Measurements from ENCODE around the gene CCDC7. TPM values are rescaled to one million over a fixed set of nuclear protein-coding genes. Genes with fewer than 3 reads are reported as not detected.

Gene CCDC7
- polyA plus RNA-seq, 1 of the 3 experiments (the other 2 are of a cell fraction), result 0.44 TPM

GRCh38 chr10:32890444-32890843 is 444.5 kb downstream of the CCDC7 start (continued):
- TF ChIP-seq EZH2phosphoT487 (IDR thresholded peaks at IDR 0.05; ENCODE audit: borderline replicate concordance, low read depth) (no peak), USF1 (IDR thresholded peaks at IDR 0.05; ENCODE audit: borderline replicate concordance, low read depth) (no peak), GABPA (IDR thresholded peaks at IDR 0.05; ENCODE audit: low read depth) (no peak)

- H3K4me3 ChIP-seq (ENCODE audit: low read depth in 2 of 2, low read length in 1 of 2), result no peak overlapping the region
- WGBS (ENCODE audit: low lambda C conversion rate), result 96% methylated on average over 7 of the region's 8 CpGs
- CTCF ChIA-PET, result interaction anchor here (0.7 kb wide), 1 partner anchor 95 kb away, joined by 3 read pairs; no protein-coding TSS in a partner anchor
Measured at GRCh38 chr10:32891261-32891660, 445.3 kb downstream of the CCDC7 start.

GRCh38 chr10:32893434-32893833 is 447.5 kb downstream of the CCDC7 start:
- no peak overlapping the region for H2AFZ ChIP-seq (ENCODE audit: low read depth)
- ChIA-PET POLR2A (no interaction called here), CTCF (interaction anchor here (0.9 kb wide), 1 partner anchor 10 kb away, joined by 3 read pairs; no protein-coding TSS in a partner anchor)
- no peak overlapping the region for H3K4me2 ChIP-seq
- H3K9me2 ChIP-seq, result no peaks in the 10 kb centered on the region
- no peak overlapping the region for H3K4me3 ChIP-seq (ENCODE audit: low read depth in 2 of 2, low read length in 1 of 2)
- WGBS (ENCODE audit: low lambda C conversion rate), result 84% methylated on average over 3 of the region's 3 CpGs
- no peaks in the 10 kb centered on the region for H3K27me3 ChIP-seq (ENCODE audit: insufficient read depth)
- no peaks in the 10 kb centered on the region for H3K9me3 ChIP-seq
- H3K4me1 ChIP-seq (ENCODE audit: control insufficient read depth in 1 of 2, insufficient read depth in 2 of 2, low read depth in 1 of 2, low read length in 1 of 2), result no peaks in the 10 kb centered on the region
- DNase-seq, result no peak
- TF ChIP-seq ELF1 (IDR thresholded peaks at IDR 0.05) (no peak), CTCF (IDR thresholded peaks at IDR 0.05) (peak; percentile 28; the same call in 1 of the 2 replicates)
- H3F3A ChIP-seq (replicated peaks; ENCODE audit: insufficient read depth), result peaks cover 47% of the 10 kb centered on the region
- no peaks in the 10 kb centered on the region for H4K20me1 ChIP-seq (ENCODE audit: insufficient read depth)
- H3K36me3 ChIP-seq (replicated peaks in 1 of 2; ENCODE audit: control insufficient read depth in 1 of 2, insufficient read depth in 2 of 2, low read length in 1 of 2), result peaks cover 32 to 40% of the 10 kb centered on the region in 2 experiments
- H3K79me2 ChIP-seq (ENCODE audit: insufficient read depth), result no peaks in the 10 kb centered on the region; the same call in 1 of the 2 replicates
- H3K27ac ChIP-seq (ENCODE audit: low read depth in 2 of 2, low read length in 1 of 2), result no peak overlapping the region
- H3K9ac ChIP-seq, result no peak overlapping the region

More at GRCh38 chr10:32891261-32891660, 445.3 kb downstream of the CCDC7 start:
- no peaks in the 10 kb centered on the region for H3K9me2 ChIP-seq
- peaks cover 29% of the 10 kb centered on the region for H3F3A ChIP-seq (replicated peaks; ENCODE audit: insufficient read depth)
- H3K9me3 ChIP-seq, result no peaks in the 10 kb centered on the region
- H3K9ac ChIP-seq, result no peak overlapping the region
- no peak overlapping the region for H3K27ac ChIP-seq (ENCODE audit: low read depth in 2 of 2, low read length in 1 of 2)
- peaks cover 10 to 18% of the 10 kb centered on the region in 2 experiments for H3K36me3 ChIP-seq (replicated peaks in 1 of 2; ENCODE audit: control insufficient read depth in 1 of 2, insufficient read depth in 2 of 2, low read length in 1 of 2)
- no peaks in the 10 kb centered on the region for H3K27me3 ChIP-seq (ENCODE audit: insufficient read depth)
- no peak overlapping the region for H3K4me2 ChIP-seq
- TF ChIP-seq SIN3A (IDR thresholded peaks at IDR 0.05; ENCODE audit: borderline replicate concordance, low read depth, low read length) (no peak), YY1 (IDR thresholded peaks at IDR 0.05; ENCODE audit: low read depth) (no peak), GABPA (IDR thresholded peaks at IDR 0.05; ENCODE audit: low read depth) (no peak), NFIC (IDR thresholded peaks at IDR 0.05; ENCODE audit: borderline replicate concordance) (no peak), TAF1 (IDR thresholded peaks at IDR 0.05; ENCODE audit: borderline replicate concordance, low read depth, low read length) (no peak), TCF12 (IDR thresholded peaks at IDR 0.05) (no peak)
- no peak overlapping the region for H2AFZ ChIP-seq (ENCODE audit: low read depth)
- no peak for DNase-seq
- POLR2A ChIA-PET, result no interaction called here
- H3K4me1 ChIP-seq (ENCODE audit: control insufficient read depth in 1 of 2, insufficient read depth in 2 of 2, low read depth in 1 of 2, low read length in 1 of 2), result no peaks in the 10 kb centered on the region
- H4K20me1 ChIP-seq (ENCODE audit: insufficient read depth), result no peaks in the 10 kb centered on the region
- no peaks in the 10 kb centered on the region for H3K79me2 ChIP-seq (ENCODE audit: insufficient read depth)

Data from SK-N-SH (cell line).